ENCODE results near the gene ZNF771. TPM values are rescaled to one million over a fixed set of nuclear protein-coding genes. Genes with fewer than 3 reads are reported as not detected.

ZNF771 gene
- polyA plus RNA-seq, 3 donors, result 4.6 to 6.9 (median 5.7) TPM

DNA sequence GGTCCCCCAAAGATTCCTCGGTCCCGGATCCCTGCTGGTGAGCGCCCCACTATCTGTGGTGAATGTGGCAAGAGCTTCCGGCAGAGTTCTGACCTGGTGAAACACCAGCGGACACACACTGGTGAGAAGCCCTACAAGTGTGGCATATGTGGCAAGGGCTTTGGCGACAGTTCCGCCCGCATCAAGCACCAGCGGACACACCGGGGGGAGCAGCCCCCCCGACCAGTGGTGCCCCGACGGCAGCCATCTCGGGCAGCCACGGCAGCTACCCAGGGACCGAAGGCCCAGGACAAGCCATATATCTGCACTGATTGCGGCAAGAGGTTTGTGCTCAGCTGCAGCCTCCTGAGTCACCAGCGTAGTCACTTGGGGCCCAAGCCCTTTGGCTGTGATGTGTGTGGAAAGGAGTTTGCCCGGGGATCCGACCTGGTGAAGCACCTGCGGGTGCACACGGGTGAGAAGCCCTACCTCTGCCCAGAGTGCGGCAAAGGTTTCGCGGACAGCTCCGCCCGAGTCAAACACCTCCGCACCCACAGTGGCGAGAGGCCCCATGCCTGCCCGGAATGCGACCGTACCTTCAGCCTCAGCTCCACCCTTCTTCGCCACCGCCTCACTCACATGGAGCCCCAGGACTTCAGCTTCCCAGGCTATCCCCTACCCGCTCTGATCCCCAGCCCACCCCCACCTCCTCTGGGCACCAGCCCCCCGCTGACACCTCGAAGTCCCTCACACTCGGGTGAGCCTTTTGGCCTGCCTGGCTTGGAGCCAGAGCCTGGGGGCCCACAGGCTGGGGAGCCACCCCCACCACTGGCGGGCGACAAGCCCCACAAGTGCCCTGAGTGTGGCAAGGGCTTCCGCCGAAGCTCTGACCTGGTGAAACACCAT lies 9.4 kb upstream of the ZNF771 start:
- DNase-seq (ENCODE audit: low read depth in 3 of 3, low spot score in 2 of 3), result no peak

- no peak for DNase-seq (ENCODE audit: low read depth in 3 of 3, low spot score in 2 of 3)
Observed at GRCh38 chr16:30398661-30399434, 8.6 kb upstream of the ZNF771 start.

DNA sequence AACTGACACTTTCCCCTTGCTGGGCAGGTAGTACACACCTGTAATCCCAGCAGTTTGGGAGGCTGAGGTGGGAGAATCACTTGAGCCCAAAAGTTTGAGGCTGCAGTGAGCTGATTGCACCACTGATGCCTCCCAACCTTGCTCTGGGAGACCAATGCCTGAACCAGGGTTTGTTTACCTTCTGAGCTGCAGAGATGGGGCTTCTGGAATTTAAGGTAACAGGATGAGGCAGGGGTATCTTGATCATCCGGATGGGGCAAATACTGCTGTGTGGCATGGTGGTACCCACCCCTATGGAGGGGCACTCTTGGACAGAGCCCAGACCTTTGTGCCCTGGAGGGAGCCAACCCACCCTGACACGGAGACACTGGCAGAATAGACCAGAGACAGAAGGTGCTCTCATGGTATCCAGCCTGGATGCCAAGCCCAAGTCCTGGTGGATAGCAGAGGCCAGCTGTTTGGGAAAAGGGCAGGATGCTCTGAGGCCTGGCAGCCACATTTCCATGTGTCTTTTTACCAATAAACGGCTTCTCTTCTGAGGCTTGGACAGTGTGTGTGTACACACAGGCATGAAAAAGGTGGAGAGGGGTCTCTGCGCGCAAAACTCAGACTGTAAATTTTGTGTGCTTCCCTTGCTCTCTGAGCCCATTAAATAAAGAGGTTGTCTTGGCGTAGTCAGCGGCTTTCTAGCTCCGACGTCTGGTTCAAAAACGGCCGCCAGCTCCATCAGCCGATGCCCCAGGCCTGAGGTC lies 7.8 kb upstream of the ZNF771 start:
- DNase-seq (ENCODE audit: low read depth in 3 of 3, low spot score in 2 of 3), result no peak

DNA sequence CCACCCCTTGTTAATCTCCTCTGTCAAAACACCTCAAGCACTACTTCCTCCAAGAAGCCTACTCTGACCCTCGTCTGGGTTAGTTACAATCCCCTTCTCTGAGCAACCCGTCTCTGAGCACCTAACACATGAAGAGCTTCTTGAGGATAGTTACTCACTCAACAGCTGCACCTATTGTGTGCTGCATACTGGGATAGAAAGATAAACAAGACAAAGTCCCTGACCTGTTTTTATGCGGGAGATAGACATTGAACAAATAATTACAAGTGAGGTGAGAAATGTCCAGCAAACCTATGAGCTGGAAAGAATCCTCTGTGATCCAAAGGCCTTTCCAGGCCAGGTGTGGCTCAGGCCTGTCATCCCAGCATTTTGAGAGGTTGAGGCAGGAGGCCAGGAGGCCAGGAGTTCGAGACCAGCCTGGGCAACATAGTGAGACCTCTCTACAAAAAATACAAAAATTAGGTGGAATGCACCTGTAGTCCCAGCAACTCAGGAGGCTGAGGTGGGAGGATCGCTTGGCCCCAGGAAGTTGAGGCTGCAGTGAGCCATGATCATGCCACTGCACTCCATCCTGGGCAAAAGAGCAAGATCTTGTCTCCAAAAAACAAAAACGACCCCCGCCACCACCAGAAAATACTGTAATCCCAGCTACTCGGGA lies 5.5 kb upstream of the ZNF771 start:
- DNase-seq (ENCODE audit: low read depth in 3 of 3, low spot score in 2 of 3), result no peak

GRCh38 chr16:30406795-30407101 lies 658 bp upstream of the ZNF771 start:
- no peak for DNase-seq (ENCODE audit: low read depth in 3 of 3, low spot score in 2 of 3)

GRCh38 chr16:30407804-30408534 lies 563 bp downstream of the ZNF771 start:
- DNase-seq (ENCODE audit: low read depth in 3 of 3, low spot score in 2 of 3), result no peak

GRCh38 chr16:30409125-30410060 lies 2.0 kb downstream of the ZNF771 start:
- peak in 2 of 3 donors; percentile 73 to 75 for DNase-seq (ENCODE audit: low read depth in 3 of 3, low spot score in 2 of 3)

DNA sequence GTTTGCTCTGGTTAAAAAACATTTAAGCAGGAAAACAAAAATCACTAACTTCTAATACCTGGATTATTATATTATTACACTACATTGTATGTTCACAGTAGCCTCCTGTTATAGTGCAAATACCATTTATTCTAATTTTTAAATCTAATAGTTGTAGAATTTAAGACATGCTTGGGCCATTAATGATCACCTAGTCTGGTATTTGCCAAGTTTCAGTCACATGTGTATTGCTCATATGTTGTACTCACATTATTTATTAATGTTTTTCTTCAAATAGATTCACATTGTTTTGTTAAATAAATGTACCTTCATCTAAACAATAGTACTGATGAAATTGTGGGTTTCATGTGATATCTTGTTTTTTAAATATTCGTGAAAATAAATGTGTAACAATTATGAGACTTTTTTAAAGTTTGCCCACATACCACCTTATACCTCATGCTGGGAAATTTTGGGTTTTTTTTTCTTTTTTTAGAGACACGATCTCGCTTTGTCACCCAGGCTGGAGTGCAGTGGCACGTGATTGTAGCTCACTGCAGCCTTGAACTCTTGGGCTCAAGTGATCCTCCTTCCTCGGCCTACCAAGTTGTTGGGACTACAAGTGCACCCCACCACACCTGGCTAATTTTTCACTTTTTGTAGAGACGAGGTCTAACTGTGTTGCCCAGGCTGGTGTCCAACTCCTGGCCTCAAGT lies 5.9 kb downstream of the ZNF771 start:
- DNase-seq (ENCODE audit: low read depth in 3 of 3, low spot score in 2 of 3), result no peak

DNA sequence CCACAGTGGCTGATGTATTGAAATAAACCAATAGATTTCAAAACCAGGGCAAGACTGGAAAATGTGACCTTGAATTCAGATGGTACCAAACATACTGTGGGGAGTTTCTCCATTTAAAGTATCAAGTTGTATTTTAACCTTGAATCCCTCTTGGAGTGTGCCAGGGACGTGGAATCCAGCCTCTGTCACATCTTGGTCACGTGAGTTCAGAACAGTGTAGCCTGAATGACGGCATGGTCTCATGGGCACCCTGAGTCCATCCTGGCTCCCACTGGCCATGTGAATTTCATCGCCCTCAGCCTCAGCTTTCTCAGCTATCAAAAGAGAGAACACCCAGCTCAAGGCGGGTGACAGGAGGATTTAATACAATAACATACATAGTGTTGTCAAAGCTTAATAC lies 6.8 kb downstream of the ZNF771 start:
- DNase-seq (ENCODE audit: low read depth in 3 of 3, low spot score in 2 of 3), result no peak

DNA sequence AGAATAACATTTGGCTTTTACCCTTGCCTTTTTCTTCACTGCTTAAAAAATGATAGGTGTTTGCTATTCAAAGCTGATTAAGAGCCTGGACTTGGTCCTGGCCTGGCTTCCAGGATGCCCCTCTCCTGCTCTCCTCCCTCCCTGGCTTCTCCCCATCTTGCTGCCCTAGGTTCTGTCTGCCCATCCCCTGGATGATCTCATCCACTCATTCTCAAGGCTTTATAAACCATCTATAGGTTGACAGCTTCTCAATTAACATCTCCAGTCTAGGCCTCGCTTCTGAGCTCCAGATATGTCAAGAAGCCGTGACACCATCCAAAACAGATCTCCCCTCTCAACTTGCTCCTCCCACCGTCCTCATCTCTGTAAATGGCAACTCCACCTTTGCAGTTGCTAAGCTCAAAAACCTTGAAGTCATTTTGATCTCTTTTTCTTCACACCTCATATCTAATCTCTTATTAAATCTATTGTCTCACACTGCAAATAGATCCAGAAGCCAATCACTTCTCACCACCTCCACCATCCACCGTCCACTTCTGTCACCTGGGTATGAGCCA lies 8.7 kb downstream of the ZNF771 start:
- no peak for DNase-seq (ENCODE audit: low read depth in 3 of 3, low spot score in 2 of 3)

DNA sequence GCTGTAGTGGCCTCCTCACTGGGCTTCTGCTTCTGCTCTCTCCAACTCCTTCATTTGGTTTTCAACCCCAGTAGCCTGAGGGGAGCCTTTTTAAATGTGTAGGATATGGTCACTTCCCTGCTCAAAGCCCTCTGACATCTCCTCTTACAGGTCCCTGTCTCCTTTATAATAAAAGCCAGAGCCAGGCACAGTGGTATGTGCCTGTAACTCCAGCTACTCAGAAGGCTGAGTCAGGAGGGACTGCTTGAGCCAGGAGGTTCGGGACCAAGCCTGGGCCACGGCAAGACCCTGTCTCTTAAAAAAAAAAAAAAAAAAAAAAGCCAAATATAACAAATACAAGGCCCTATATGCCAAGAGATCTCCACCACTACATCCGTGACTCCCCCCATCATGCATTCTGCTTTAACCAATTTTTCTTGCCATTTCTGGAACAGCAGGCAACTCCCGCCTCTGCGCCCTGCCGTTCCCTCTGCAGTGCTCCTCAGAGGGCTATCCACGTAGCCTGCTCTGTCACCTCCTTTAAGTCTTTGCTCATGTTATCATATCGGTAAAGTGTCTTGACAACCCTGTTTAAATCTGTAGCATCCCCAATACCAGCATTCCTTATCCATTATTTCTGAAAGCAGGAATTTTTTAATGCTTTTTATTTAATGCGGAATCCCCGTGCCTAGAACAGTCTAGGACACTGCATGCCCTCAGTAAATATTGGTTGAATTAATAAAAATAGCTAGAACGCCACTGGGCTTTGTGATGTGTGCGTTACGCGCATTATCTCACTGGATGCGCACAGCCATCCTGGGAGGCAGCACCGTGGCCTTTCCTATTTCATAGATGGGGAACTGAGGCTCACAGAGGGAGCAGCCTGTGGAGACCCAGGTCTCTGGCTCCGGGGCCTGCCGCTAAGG lies 9.5 kb downstream of the ZNF771 start:
- no peak for DNase-seq (ENCODE audit: low read depth in 3 of 3, low spot score in 2 of 3)

GRCh38 chr16:30417529-30418349 lies 10.3 kb downstream of the ZNF771 start:
- DNase-seq (ENCODE audit: low read depth in 3 of 3, low spot score in 2 of 3), result peak; percentile 70 to 83 (median 75)

DNA sequence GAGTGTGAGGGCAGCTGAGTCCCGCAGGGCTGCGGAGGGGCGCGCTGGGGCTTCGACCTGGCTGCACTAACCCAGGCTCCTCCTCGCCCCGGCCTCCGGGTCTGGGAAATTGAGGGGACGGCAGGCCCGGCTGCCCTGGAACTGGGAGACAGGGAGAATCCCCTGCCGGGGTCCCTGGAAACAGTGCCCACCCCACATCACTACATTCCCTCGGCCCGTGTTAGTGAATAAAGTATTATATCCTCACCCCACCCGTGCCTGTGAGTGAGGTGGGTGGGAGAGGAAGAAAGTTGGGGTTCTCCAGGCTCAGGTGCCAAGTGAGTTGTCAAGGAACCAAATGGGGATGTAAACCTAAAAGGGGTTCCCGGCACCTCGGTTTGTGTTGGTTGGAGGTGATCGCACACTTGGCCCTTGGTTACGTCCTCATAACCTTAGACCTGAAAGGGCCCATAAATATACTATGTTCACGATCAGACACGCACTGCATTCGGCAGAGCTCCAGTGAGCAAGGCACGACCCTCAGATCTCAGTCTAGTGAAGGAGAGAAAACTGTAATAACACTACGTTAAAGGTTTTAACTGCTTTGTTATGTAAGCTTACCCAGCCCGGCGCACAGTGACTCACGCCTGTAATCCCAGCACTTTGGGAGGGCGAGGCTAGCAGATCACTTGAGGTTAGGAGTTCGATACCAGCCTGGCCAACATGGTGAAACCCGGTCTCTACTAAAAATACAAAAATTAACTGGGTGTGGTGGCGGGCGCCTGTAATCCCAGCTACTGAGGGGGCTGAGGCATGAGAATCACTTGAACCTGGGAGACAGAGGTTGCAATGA lies 11.2 kb downstream of the ZNF771 start:
- no peak for DNase-seq (ENCODE audit: low read depth in 3 of 3, low spot score in 2 of 3)

GRCh38 chr16:30421010-30421409 lies 13.6 kb downstream of the ZNF771 start:
- no peak for DNase-seq (ENCODE audit: low read depth in 3 of 3, low spot score in 2 of 3)

DNA sequence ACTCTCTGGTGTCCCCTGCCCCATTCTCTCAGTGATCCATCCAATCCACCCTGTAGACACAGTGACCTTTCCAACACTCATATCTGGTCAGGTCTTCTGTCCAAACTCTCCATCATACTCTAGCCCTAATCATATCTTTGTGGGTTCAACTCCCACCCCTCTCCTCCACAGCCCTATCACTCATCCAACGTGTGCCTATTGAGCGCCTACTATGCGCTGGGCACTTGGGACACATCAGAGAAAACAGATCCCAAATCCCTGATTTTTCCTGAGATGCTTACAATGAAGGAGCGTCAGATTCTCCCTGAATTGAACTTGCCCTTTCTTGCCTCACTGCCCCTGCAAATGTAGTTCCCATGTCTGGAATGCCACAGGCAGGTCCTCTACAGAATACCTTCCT lies 20.6 kb downstream of the ZNF771 start:
- no peak for DNase-seq (ENCODE audit: low read depth in 3 of 3, low spot score in 2 of 3)

GRCh38 chr16:30429418-30429677 lies 21.9 kb downstream of the ZNF771 start:
- DNase-seq (ENCODE audit: low read depth in 3 of 3, low spot score in 2 of 3), result no peak
